GM12891 (cell line): ENCODE data around the gene PLPP3.

Experiments
- POLR2A ChIP-seq: IDR thresholded peaks from 2 replicates; pipeline ENCODE4 v1.6.1; 2011; ENCODE audit warnings: low read depth, low read length, control low read depth
- POLR2AphosphoS5 ChIP-seq: IDR thresholded peaks from 2 replicates; pipeline ENCODE4 v1.6.1; 2011; ENCODE audit warnings: low read depth, low read length, control low read depth
- POU2F2 ChIP-seq: IDR thresholded peaks from 2 replicates; pipeline ENCODE4 v1.6.1; 2011; ENCODE audit warnings: low read depth, mild to moderate bottlenecking, control low read depth, low read length, moderate library complexity
- TAF1 ChIP-seq: IDR thresholded peaks from 2 replicates; pipeline ENCODE4 v1.6.1; 2011; ENCODE audit warnings: low read depth, low read length, control low read depth

- TF ChIP-seq POLR2AphosphoS5 (no peak), TAF1 (no peak), POLR2A (no peak), POU2F2 (no peak)
Observed at GRCh38 chr1:56481140-56481694, 98.1 kb downstream of the PLPP3 start.
